ENCODE measurements around the gene NBPF8. TPM values are rescaled to one million over a fixed set of nuclear protein-coding genes. Genes with fewer than 3 reads are reported as not detected.
"Not testable (repeated sequence)": the region's sequence is repeated elsewhere in the genome, so short reads cannot be mapped to it uniquely, and the experiment has no call there.

The NBPF8 gene, protein sequence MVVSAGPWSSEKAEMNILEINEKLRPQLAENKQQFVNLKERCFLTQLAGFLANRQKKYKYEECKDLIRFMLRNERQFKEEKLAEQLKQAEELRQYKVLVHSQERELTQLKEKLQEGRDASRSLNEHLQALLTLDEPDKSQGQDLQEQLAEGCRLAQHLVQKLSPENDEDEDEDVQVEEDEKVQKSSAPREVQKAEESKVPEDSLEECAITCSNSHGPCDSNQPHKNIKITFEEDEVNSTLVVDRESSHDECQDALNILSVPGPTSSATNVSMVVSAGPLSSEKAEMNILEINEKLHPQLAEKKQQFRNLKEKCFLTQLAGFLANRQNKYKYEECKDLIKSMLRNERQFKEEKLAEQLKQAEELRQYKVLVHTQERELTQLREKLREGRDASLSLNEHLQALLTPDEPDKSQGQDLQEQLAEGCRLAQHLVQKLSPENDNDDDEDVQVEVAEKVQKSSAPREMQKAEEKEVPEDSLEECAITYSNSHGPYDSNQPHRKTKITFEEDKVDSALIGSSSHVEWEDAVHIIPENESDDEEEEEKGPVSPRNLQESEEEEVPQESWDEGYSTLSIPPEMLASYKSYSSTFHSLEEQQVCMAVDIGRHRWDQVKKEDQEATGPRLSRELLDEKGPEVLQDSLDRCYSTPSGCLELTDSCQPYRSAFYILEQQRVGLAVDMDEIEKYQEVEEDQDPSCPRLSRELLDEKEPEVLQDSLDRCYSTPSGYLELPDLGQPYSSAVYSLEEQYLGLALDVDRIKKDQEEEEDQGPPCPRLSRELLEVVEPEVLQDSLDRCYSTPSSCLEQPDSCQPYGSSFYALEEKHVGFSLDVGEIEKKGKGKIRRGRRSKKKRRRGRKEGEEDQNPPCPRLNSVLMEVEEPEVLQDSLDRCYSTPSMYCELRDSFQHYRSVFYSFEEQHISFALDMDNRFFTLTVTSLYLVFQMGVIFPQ
- total RNA-seq = 10 to 100 TPM; 20.8 to 21.1 TPM

DNA sequence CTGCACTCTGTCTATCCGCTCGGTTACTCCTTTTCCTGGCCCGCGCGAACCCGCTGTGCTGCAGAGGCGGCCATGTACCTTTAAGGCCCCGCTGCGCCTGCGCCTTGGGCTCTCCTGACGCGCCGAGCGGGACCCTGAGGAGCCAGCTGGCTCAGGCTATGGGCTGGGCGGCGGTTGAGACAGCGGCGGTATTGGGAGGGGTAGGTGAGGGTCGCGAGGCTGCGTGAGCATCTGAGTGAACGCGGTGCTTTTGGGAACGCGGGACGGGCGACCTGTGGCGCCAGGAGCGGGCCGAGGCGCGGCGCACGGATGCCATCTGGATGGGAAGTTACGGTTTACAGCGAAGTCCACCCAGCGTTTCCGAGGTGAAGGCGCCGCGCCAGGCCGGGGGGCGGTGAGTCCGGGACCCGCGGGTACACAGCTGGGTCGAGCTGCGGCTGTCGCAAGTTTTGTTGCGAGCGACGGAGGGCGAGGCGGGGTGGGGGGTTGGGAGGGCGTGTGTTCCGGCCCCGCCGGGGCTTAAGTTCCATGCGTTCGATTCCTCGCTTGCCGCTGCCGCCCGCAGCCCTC, at the start of gene NBPF8:
TSS of gene NBPF8 (plus strand) at position 125 of the 570 bp plus-strand sequence. CDS start 21,488 bp downstream, outside the sequence.
- H3K9me3 Mint-ChIP-seq; CTCF ChIA-PET; intact Hi-C loops (cut with micrococcal nuclease); H3K36me3 Mint-ChIP-seq (ENCODE audit: low read depth); POLR2A ChIA-PET; H3K4me1 Mint-ChIP-seq (ENCODE audit: low read depth); H3K27me3 Mint-ChIP-seq: not testable (repeated sequence)
- Mint-ChIP-seq H3K27ac (peak within 1 kb of the TSS; percentile 84), H3K4me3 (peak within 1 kb of the TSS; percentile 82)
- ATAC-seq = peak; percentile 97
- peak; percentile 87 for DNase-seq

DNA sequence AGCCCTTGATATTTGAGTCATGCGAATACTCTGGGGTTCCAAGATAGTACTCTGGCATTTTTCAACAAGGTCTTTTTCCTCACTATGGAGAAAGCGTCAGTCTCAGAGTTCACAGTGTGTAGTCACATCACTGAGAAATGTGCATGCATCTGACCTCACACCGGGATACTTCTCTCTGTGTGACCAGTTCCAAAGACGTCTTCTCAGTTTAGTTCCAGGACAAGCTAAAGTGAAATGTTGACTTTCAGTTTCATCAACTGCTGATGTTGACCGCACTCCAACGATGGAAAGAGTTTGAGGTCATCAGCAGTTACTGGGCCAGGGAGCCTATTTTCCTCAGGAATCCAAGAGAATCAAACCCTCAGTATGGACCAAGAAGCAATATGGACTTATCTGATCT, 47.1 kb upstream of the NBPF8 start:
- H3K4me1 Mint-ChIP-seq (ENCODE audit: low read depth); CTCF ChIA-PET: not testable (repeated sequence)

DNA sequence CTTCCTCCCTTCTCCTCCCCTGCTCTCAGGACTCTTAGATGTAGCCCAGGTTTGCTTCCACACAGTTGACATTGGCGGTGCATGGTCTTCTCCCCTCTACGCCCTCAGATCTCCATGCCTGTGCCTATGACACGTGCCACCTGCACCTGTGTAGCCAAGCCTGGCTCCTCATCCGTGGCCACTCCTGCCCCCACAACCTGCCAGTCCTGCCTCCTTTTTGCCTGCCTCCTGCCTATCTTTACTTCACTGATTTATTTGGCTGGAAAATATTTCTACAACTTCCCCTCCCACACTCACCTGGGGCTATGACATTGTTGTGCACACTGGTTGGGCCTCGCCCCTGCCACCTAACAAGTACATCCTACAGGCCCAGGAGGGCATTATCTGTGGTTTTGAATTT, 28.2 kb upstream of the NBPF8 start:
- H3K4me1 Mint-ChIP-seq (ENCODE audit: low read depth); POLR2A ChIA-PET; DNase-seq; H3K27me3 Mint-ChIP-seq; H3K36me3 Mint-ChIP-seq (ENCODE audit: low read depth); ATAC-seq; H3K27ac Mint-ChIP-seq; H3K9me3 Mint-ChIP-seq; intact Hi-C loops (cut with micrococcal nuclease); H3K4me3 Mint-ChIP-seq; CTCF ChIA-PET: not testable (repeated sequence)

More for the DNA sequence above, 47.1 kb upstream of the NBPF8 start:
- POLR2A ChIA-PET; H3K9me3 Mint-ChIP-seq; H3K4me3 Mint-ChIP-seq; H3K36me3 Mint-ChIP-seq (ENCODE audit: low read depth); H3K27me3 Mint-ChIP-seq; H3K27ac Mint-ChIP-seq; intact Hi-C loops (cut with micrococcal nuclease); DNase-seq; ATAC-seq: not testable (repeated sequence)

DNA sequence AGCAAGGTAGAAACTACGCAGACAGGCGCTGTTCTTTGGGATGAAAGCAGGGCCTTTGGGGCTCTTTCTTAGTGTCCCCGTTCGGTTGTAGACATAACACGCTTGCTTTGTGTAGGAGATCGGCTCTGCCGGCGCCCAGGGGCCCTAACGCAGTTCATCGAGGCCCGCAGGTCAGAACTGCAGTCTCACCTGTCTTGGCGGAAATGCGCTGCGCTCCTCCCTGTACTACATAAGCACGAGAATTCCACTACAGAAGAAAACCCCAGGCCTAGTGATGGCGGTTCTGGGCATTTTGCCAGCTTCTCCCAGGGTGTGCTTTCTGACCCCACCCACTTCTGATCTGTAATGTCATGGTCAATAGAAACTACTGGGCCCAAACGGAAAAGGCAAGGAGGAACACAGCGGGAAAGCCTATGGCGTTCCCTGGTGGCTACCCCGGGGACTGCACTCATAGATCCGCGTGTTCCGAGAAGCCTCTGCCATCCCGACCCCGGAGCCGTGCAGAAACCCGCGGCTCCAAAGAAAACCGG, 26.2 kb upstream of the NBPF8 start:
- peak; percentile 26 for DNase-seq
- H3K27ac Mint-ChIP-seq; H3K4me3 Mint-ChIP-seq; CTCF ChIA-PET; ATAC-seq; POLR2A ChIA-PET; H3K4me1 Mint-ChIP-seq (ENCODE audit: low read depth); H3K27me3 Mint-ChIP-seq; intact Hi-C loops (cut with micrococcal nuclease); H3K9me3 Mint-ChIP-seq; H3K36me3 Mint-ChIP-seq (ENCODE audit: low read depth): not testable (repeated sequence)

DNA sequence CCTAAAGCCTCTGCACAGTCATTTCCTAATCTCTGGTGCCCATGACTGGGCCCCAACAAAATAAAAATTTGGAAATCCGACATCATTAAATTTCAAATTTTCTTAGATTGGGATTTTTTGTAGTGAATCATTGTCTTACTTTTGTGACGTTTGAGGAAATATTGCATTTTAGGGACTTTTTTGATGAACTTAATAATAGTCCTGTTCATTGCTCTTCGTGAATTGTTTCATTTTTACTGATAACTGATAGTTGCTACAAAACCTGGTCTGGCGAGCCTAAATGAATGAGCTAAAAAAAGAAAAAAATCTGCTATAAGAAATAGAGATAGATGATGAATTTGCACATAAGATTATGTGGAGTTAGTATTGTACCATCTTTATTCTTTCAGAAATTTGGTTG, 23.5 kb upstream of the NBPF8 start:
- POLR2A ChIA-PET; H3K27me3 Mint-ChIP-seq; H3K36me3 Mint-ChIP-seq (ENCODE audit: low read depth); H3K9me3 Mint-ChIP-seq; H3K4me1 Mint-ChIP-seq (ENCODE audit: low read depth); intact Hi-C loops (cut with micrococcal nuclease); ATAC-seq; DNase-seq; CTCF ChIA-PET; H3K27ac Mint-ChIP-seq; H3K4me3 Mint-ChIP-seq: not testable (repeated sequence)

DNA sequence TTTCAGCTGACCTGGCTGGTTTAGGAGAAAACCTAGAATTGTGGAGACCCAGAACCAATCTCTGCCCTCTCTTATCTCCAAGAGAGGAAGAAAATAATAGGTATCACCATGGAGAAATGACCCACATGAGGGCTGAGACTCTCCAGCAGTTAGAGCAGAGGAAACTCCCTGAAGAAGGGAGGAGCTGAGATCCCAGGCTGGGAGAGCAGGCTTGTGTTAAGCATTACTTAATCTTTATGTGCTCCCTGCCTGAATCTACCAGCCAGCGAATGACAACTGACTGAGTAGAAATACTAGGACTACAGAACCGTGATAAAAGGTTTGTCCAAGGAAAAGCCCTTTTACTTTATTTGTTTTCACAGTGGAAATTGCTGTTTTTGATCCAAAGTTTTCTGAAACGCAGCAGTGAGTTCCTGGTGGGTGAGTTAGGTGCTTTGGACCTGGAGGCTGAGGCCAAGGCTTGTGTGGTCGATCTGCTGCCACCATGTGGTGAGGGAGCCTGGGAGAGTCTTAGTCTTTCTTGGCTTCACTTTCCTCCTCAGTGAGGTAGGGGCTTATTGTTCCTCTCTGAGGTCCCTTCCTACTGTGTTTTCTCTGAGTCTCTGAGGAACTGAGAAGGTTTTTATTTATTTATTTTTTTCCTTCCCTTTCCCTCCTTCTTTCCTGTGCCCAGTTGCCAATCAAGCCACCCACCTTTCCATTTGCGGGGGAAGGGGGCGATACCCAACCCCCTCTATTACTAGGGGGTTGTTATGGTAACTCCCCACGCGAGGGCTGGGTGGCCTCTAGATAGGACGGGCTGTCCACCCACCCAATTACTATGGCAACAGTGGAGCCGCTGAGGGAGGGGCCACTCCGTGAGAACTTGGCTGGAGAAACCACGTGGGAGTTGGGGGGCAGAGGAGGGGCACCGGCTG, 21.3 kb upstream of the NBPF8 start:
- H3K4me1 Mint-ChIP-seq (ENCODE audit: low read depth); POLR2A ChIA-PET; H3K4me3 Mint-ChIP-seq; H3K36me3 Mint-ChIP-seq (ENCODE audit: low read depth); CTCF ChIA-PET; DNase-seq; H3K27me3 Mint-ChIP-seq; intact Hi-C loops (cut with micrococcal nuclease); H3K27ac Mint-ChIP-seq; ATAC-seq; H3K9me3 Mint-ChIP-seq: not testable (repeated sequence)

DNA sequence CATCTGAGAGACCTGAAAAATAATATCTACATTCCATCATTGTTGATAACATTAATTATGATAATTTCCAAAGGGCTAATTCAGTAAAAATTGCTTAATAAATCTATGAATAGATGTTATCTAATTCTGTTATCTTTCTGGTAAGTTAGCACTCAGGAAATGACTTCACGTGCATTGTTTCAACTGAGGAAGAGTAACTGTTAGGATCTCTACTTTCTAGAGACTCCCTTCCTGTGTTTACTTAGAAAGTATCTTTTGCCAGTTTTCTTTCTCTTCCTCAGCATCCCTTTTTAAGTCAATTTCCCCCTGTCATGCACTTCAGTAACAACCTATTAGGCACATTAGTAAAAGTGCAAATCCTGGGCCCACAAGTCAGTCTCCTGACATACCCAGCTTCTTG, 9.5 kb upstream of the NBPF8 start:
- CTCF ChIA-PET; POLR2A ChIA-PET; H3K9me3 Mint-ChIP-seq; H3K4me1 Mint-ChIP-seq (ENCODE audit: low read depth); H3K36me3 Mint-ChIP-seq (ENCODE audit: low read depth); intact Hi-C loops (cut with micrococcal nuclease); H3K4me3 Mint-ChIP-seq; ATAC-seq; H3K27me3 Mint-ChIP-seq; H3K27ac Mint-ChIP-seq; DNase-seq: not testable (repeated sequence)

DNA sequence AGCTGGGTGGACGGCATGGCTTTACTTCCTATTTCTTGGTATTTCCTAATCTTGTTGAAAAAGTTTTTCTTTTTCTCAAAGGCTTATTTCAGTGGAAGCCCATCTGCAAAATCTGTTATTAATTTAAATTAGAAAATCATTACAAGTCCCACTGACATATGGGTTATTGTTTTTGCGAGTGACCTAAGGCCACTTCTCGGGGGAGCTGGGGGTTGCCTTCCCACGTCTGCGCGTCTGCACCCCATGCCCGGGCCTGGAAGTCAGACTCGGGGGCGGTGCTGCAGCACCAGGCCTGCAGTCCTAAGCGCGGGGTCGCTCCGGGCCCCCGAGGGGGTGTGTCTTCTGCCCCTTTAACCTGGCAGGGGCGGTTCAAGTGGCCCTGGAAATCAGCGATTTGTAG, 384 bp upstream of the NBPF8 start:
- H3K9me3 Mint-ChIP-seq; CTCF ChIA-PET; H3K27me3 Mint-ChIP-seq; POLR2A ChIA-PET; H3K36me3 Mint-ChIP-seq (ENCODE audit: low read depth); H3K4me3 Mint-ChIP-seq; intact Hi-C loops (cut with micrococcal nuclease); H3K4me1 Mint-ChIP-seq (ENCODE audit: low read depth); DNase-seq; H3K27ac Mint-ChIP-seq: not testable (repeated sequence)
- peak; percentile 19 for ATAC-seq

DNA sequence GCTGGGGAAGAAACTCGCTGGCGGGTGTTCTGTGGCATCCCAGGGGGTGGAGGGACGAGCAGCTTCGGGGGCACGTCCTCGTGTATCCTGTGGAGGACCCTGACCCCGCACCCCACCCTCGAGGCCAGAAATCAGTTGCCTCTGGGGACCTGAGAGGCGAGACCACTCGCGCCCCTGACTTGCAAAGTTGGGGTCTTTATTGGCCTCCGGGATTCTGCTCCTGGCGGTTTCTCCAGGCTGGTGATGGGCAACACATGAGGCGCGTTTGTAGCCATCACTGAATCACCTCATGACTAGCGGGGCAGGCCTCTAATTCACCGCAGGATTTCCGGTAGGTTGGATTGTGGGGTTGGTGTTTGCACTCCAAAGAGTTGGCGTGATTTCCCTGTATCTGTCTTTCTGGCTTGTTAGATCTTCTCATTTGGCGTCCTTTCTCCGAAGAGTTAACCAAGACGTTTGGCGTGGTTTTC, 692 bp downstream of the NBPF8 start:
- H3K27ac Mint-ChIP-seq = peak overlapping the region; percentile 71
- H3K9me3 Mint-ChIP-seq; H3K27me3 Mint-ChIP-seq; intact Hi-C loops (cut with micrococcal nuclease); H3K36me3 Mint-ChIP-seq (ENCODE audit: low read depth); H3K4me1 Mint-ChIP-seq (ENCODE audit: low read depth); POLR2A ChIA-PET; CTCF ChIA-PET: not testable (repeated sequence)
- DNase-seq (peak; percentile 52), ATAC-seq (peak; percentile 43)
- H3K4me3 Mint-ChIP-seq = peak overlapping the region; percentile 82

DNA sequence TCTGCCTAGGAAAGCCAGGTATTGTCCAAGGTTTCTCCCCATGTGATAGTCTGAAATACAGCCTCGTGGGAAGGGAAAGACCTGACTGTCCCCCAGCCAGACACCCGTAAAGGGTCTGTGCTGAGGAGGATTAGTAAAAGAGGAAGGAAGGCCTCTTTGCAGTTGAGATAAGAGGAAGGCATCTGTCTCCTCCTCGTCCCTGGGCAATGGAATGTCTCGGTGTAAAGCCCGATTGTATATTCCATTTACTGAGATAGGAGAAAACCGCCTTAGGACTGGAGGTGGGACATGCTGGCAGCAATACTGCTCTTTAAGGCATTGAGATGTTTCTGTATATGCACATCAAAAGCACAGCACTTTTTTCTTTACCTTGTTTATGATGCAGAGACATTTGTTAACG, 10.2 kb downstream of the NBPF8 start:
- POLR2A ChIA-PET, ATAC-seq: not testable (repeated sequence)

DNA sequence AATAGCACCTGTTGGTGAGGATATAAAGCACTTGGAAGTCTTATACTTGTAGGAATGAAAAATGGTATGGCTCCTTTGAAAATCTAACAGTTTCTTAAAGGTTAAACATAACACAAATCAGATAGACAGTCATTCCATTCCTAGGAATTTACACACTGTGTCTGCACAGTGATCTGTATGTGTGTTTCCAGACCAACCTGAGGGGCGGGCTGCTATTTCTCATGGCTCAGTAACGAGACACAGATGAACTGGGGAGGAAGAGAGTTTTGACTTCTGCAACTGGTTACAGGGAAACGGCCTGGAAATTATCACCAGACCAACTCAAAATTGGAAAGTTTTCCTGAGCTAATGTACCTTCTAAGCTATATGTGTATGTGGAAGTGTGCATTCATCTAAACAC, 16.8 kb downstream of the NBPF8 start:
- H3K4me3 Mint-ChIP-seq; POLR2A ChIA-PET; H3K36me3 Mint-ChIP-seq (ENCODE audit: low read depth); H3K27ac Mint-ChIP-seq; DNase-seq; intact Hi-C loops (cut with micrococcal nuclease); H3K9me3 Mint-ChIP-seq; CTCF ChIA-PET; H3K27me3 Mint-ChIP-seq; H3K4me1 Mint-ChIP-seq (ENCODE audit: low read depth); ATAC-seq: not testable (repeated sequence)

More for the DNA sequence above, 10.2 kb downstream of the NBPF8 start:
- H3K4me3 Mint-ChIP-seq; H3K27ac Mint-ChIP-seq; intact Hi-C loops (cut with micrococcal nuclease); H3K9me3 Mint-ChIP-seq; DNase-seq; CTCF ChIA-PET; H3K4me1 Mint-ChIP-seq (ENCODE audit: low read depth); H3K36me3 Mint-ChIP-seq (ENCODE audit: low read depth); H3K27me3 Mint-ChIP-seq: not testable (repeated sequence)
